Left ventricle myocardium inferior (tissue), 1 donor: ENCODE measurements around the gene ROBO3. TPM values are rescaled to one million over a fixed set of nuclear protein-coding genes. Genes with fewer than 3 reads are reported as not detected.
A peak's percentile ranks its signal among the peaks of the same experiment; 100 is the strongest.

Source experiments
- DNase-seq: peaks from one replicate; pipeline ENCODE4 v3.0.0-alpha.2; 2020
- H3K27ac ChIP-seq: fragments of 200-600 bp; replicated peaks from 2 replicates; pipeline ENCODE4 v1.8.0; 2021
- H3K27me3 ChIP-seq: fragments of 200-600 bp; 2 replicates; pipeline ENCODE4 v1.8.0; 2021; ENCODE audit warnings: low read depth
- H3K36me3 ChIP-seq: fragments of 200-600 bp; 2 replicates; pipeline ENCODE4 v1.8.0; 2021
- H3K4me1 ChIP-seq: fragments of 200-600 bp; 2 replicates; pipeline ENCODE4 v1.8.0; 2021
- H3K4me3 ChIP-seq: fragments of 200-600 bp; 2 replicates; pipeline ENCODE4 v1.8.0; 2021; ENCODE audit warnings: mild to moderate bottlenecking, moderate library complexity
- H3K9me3 ChIP-seq: fragments of 200-600 bp; replicated peaks from 2 replicates; pipeline ENCODE4 v1.8.0; 2021
- CTCF ChIP-seq: fragments of 200-600 bp; IDR thresholded peaks from 2 replicates; pipeline ENCODE4 v1.8.0; 2021; ENCODE audit warnings: antibody characterized with exemption, mild to moderate bottlenecking, borderline replicate concordance
- intact Hi-C: fragments of 100-400 bp; cut with micrococcal nuclease; formaldehyde crosslinking; loops from one replicate; pipeline ENCODE4 v1.11.0; 2022
- total RNA-seq: library from RNA; stranded (reverse); fragmentation: NEBNext Ultra II Directional; extraction: Animal tissue kit (Norgen Biotek cat#: 25700); gene quantifications from one replicate; pipeline ENCODE4 v1.2.1, GENCODE V29; 2021
- donor health status: DM: no; HTN: yes; CAD: no; lungs with severe emphysema.

Gene ROBO3
- total RNA-seq, 1 donor from 2014 or later, result 3.9 TPM

- no peak for TF ChIP-seq CTCF
- Histone ChIP-seq H3K27ac (no peak overlapping the region), H3K9me3 (no peaks in the 10 kb centered on the region), H3K4me1 (peaks cover 49% of the 10 kb centered on the region), H3K4me3 (peak overlapping the region; percentile 55), H3K36me3 (no peaks in the 10 kb centered on the region), H3K27me3 (peaks cover 100% of the 10 kb centered on the region)
- DNase-seq, result no peak
- intact Hi-C loops, result no loop called here
These were observed 2.0 kb upstream of the ROBO3 start for GRCh38 chr11:124863137-124863825.

- H3K36me3 ChIP-seq, result no peaks in the 10 kb centered on the region
- no peak for TF ChIP-seq CTCF
- H3K4me3 ChIP-seq, result no peak overlapping the region
- DNase-seq, result no peak
- no peak overlapping the region for H3K27ac ChIP-seq
- no peaks in the 10 kb centered on the region for H3K9me3 ChIP-seq
- peaks cover 100% of the 10 kb centered on the region for H3K27me3 ChIP-seq
- H3K4me1 ChIP-seq, result peaks cover 54% of the 10 kb centered on the region
- intact Hi-C loops, result no loop called here
These were observed 1.4 kb upstream of the ROBO3 start for GRCh38 chr11:124863826-124864165.

- no peaks in the 10 kb centered on the region for H3K36me3 ChIP-seq
- H3K9me3 ChIP-seq, result no peaks in the 10 kb centered on the region
- no peak overlapping the region for H3K27ac ChIP-seq
- TF ChIP-seq CTCF, result no peak
- peaks cover 59% of the 10 kb centered on the region for H3K4me1 ChIP-seq
- intact Hi-C loops, result no loop called here
- no peak overlapping the region for H3K4me3 ChIP-seq
- DNase-seq, result no peak
- H3K27me3 ChIP-seq, result peaks cover 100% of the 10 kb centered on the region
These were observed 898 bp upstream of the ROBO3 start for GRCh38 chr11:124864176-124864891.

GRCh38 chr11:124864892-124865180, 396 bp upstream of the ROBO3 start:
- H3K4me3 ChIP-seq, result peak overlapping the region; percentile 59
- no peak for DNase-seq
- no peak overlapping the region for H3K27ac ChIP-seq
- peaks cover 62% of the 10 kb centered on the region for H3K4me1 ChIP-seq
- H3K36me3 ChIP-seq, result no peaks in the 10 kb centered on the region
- no peaks in the 10 kb centered on the region for H3K9me3 ChIP-seq
- peaks cover 100% of the 10 kb centered on the region for H3K27me3 ChIP-seq
- intact Hi-C loops, result no loop called here
- no peak for TF ChIP-seq CTCF

- H3K36me3 ChIP-seq, result no peaks in the 10 kb centered on the region
- H3K9me3 ChIP-seq, result no peaks in the 10 kb centered on the region
- H3K27me3 ChIP-seq, result peaks cover 100% of the 10 kb centered on the region
- TF ChIP-seq CTCF, result peak; percentile 87
- peaks cover 62% of the 10 kb centered on the region for H3K4me1 ChIP-seq
- intact Hi-C loops, result no loop called here
- H3K27ac ChIP-seq, result no peak overlapping the region
- peak overlapping the region; percentile 59 for H3K4me3 ChIP-seq
- no peak for DNase-seq
These were observed 945 bp downstream of the ROBO3 start for GRCh38 chr11:124865902-124866851.
